Activated T-helper 17 cell treated with anti-CD3 and anti-CD28 coated beads, Interleukin-2, amount 50 U/mL, for 72 hours (primary cell): ENCODE results near the gene PHF21B. TPM values are rescaled to one million over a fixed set of nuclear protein-coding genes. Genes with fewer than 3 reads are reported as not detected.
"Not testable (repeated sequence)": the region's sequence is repeated elsewhere in the genome, so short reads cannot be mapped to it uniquely, and the experiment has no call there.

Experiments
- ATAC-seq: fragments of 150-1000 bp; cut with Tn5 transposase; replicated peaks from 2 replicates; pipeline ENCODE4 v1.10.0; 2021; ENCODE audit warnings: mild to moderate bottlenecking, moderate library complexity
- H3K27ac Mint-ChIP-seq: one replicate; pipeline ENCODE4 v1.8.0; 2022; ENCODE audit warnings: mixed read lengths
- H3K27me3 Mint-ChIP-seq: one replicate; pipeline ENCODE4 v1.8.0; 2022; ENCODE audit warnings: mixed read lengths
- H3K36me3 Mint-ChIP-seq: one replicate; pipeline ENCODE4 v1.8.0; 2022; ENCODE audit warnings: low read depth, mild to moderate bottlenecking, mixed read lengths
- H3K4me1 Mint-ChIP-seq: one replicate; pipeline ENCODE4 v1.8.0; 2022; ENCODE audit warnings: mixed read lengths
- H3K4me3 Mint-ChIP-seq: one replicate; pipeline ENCODE4 v1.8.0; 2022; ENCODE audit warnings: mild to moderate bottlenecking, mixed read lengths
- H3K9me3 Mint-ChIP-seq: one replicate; pipeline ENCODE4 v1.8.0; 2022; ENCODE audit warnings: mixed read lengths
- total RNA-seq, 2 donors: library from RNA; stranded (reverse); gene quantifications; one replicate each; pipeline ENCODE4 v1.2.3, GENCODE V29; 2022

The PHF21B gene
- total RNA-seq, 2 donors from 2014 or later, result not detected

DNA sequence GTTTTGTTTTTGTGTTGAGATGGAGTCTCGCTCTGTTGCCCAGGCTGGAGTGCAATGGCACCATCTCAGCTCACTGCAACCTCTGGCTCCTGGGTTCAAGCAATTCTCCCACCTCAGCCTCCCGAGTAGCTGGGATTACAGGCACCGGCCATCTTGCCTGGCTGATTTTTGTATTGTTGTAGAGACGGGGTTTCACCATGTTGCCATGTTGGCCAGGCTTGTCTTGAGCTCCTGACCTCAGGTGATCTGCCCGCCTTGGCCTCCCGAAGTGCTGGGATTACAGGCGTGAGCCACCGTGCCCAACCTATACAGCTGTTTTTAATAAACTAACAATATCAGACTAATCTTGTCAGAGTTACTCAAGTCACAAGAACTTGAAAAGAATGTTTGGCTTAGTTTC lies 155.2 kb downstream of the PHF21B start:
- H3K4me1 Mint-ChIP-seq, ATAC-seq, H3K36me3 Mint-ChIP-seq, H3K27ac Mint-ChIP-seq, H3K4me3 Mint-ChIP-seq, H3K27me3 Mint-ChIP-seq, H3K9me3 Mint-ChIP-seq: not testable (repeated sequence)

DNA sequence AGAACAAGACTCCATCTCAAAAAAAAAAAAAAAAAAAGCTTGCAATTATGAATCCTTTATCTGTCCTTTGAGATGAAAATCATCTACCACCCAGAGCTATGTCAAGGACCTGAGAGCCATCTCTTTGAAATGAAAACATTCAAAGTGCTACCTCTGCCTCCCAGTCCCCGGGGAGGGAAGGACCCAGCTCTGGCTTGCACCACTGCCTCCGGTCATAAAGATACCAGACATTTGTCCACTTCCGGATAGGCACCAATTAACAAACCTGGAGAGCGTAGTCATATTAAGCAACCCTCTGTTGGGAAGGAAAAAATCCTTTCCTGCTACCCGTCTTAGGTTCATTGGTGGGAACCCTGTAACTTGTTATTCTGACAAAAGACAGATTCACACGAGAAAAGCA lies 158.9 kb downstream of the PHF21B start:
- H3K27ac Mint-ChIP-seq, result no peak overlapping the region
- H3K4me3 Mint-ChIP-seq, result no peak overlapping the region
- no peaks in the 10 kb centered on the region for H3K9me3 Mint-ChIP-seq
- no peaks in the 10 kb centered on the region for H3K36me3 Mint-ChIP-seq
- H3K4me1 Mint-ChIP-seq, result peaks cover 3% of the 10 kb centered on the region
- ATAC-seq, result no peak
- H3K27me3 Mint-ChIP-seq, result no peaks in the 10 kb centered on the region

DNA sequence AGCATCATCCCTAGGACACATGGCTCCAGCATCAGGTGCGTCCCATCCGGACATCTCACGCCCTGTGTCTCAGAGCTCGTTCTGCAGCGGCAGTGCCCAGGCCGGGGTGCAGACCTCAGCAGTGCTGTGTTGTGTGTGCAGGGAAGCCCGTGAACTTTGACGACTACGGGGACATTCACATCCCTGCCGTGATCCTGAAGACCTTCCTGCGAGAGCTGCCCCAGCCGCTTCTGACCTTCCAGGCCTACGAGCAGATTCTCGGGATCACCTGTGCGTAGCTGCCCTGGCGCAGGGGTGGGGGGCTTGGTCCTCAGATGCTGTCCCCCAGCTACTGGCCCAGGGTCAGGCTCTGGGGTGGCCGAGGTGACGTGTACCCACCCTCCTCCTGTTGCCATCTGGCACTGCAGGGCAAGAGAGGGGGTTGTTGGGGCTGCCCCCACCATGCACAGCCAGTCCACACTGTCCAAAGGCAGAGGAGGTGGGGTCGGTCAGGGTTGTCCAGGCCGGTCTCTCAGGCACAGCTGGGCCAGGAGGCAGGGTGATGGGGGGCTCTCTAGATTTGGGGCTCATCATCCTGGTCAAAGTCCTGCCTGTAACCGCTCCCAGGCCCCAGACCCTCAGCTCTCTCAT lies 160.9 kb downstream of the PHF21B start:
- H3K27ac Mint-ChIP-seq, result no peak overlapping the region
- ATAC-seq, result no peak
- H3K36me3 Mint-ChIP-seq, result no peaks in the 10 kb centered on the region
- H3K4me1 Mint-ChIP-seq, result no peaks in the 10 kb centered on the region
- no peak overlapping the region for H3K4me3 Mint-ChIP-seq
- H3K9me3 Mint-ChIP-seq, result peaks cover 5% of the 10 kb centered on the region
- H3K27me3 Mint-ChIP-seq, result no peaks in the 10 kb centered on the region

DNA sequence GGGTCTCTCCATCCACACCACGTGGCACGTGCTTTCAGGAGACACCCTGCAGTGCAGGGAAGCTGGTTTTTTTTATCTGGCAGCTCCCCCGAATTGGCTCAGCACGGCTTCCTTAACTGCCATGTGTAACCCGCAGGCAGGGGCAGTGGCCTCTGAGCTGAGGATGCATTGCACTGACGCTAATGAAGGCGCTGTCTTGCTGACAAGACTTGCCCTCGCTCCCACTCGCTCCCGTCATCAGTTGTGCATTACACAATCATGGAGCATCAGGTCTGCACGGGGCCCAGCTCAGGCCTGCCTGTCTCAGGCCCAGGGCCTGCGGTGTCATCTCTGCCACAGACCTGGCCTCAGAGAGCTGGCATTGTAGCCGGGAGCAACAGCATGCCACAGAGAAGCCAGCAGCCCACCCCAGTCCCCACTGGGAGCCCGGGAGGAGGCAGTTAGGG lies 161.5 kb downstream of the PHF21B start:
- Mint-ChIP-seq H3K27ac (no peak overlapping the region), H3K4me3 (no peak overlapping the region), H3K4me1 (no peaks in the 10 kb centered on the region), H3K27me3 (no peaks in the 10 kb centered on the region), H3K36me3 (no peaks in the 10 kb centered on the region), H3K9me3 (peaks cover 5% of the 10 kb centered on the region)
- ATAC-seq, result no peak

DNA sequence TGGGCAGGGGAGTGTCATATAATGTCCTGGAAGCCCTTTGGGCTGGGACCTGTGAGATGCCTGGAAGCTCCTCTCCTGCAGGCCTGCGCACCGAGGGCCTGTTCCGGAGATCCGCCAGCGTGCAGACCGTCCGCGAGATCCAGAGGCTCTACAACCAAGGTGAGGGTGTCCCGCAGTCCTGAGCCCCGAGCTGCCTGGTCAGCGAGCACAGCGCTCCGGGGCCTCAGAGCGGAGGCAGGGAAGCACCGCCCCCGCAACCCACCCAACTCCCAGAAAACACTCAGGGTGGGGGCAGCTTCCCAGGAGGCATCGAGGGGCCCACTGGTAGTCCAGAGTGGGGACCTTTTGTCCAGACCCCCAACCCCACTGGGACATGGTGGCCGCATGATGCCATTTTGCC lies 161.9 kb downstream of the PHF21B start:
- H3K4me3 Mint-ChIP-seq, result no peak overlapping the region
- H3K4me1 Mint-ChIP-seq, result no peaks in the 10 kb centered on the region
- no peaks in the 10 kb centered on the region for H3K27me3 Mint-ChIP-seq
- no peak for ATAC-seq
- H3K27ac Mint-ChIP-seq, result no peak overlapping the region
- H3K36me3 Mint-ChIP-seq, result no peaks in the 10 kb centered on the region
- peaks cover 5% of the 10 kb centered on the region for H3K9me3 Mint-ChIP-seq

DNA sequence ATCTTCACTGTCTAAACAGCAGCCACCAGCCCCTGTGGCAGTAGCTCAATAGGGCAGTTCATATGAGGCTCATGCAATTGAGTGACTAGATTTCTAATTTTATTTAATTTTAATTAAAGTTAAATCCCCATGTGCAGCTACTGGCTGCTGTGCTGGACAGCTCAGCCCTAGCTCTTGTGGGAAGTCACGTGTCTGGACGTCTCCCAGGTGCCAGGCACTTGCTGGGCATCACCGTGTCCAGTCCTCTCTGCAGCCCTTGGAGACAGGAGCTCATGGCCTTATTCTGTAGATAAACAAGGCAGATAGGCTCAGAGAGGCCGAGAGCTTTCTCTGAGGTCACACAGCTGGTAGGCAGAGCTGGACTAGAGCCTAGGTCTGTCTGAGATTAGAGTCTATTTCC lies 162.4 kb downstream of the PHF21B start:
- Mint-ChIP-seq H3K36me3 (no peaks in the 10 kb centered on the region), H3K4me1 (no peaks in the 10 kb centered on the region), H3K9me3 (peaks cover 5% of the 10 kb centered on the region), H3K27ac (no peak overlapping the region), H3K27me3 (no peaks in the 10 kb centered on the region), H3K4me3 (no peak overlapping the region)
- no peak for ATAC-seq

DNA sequence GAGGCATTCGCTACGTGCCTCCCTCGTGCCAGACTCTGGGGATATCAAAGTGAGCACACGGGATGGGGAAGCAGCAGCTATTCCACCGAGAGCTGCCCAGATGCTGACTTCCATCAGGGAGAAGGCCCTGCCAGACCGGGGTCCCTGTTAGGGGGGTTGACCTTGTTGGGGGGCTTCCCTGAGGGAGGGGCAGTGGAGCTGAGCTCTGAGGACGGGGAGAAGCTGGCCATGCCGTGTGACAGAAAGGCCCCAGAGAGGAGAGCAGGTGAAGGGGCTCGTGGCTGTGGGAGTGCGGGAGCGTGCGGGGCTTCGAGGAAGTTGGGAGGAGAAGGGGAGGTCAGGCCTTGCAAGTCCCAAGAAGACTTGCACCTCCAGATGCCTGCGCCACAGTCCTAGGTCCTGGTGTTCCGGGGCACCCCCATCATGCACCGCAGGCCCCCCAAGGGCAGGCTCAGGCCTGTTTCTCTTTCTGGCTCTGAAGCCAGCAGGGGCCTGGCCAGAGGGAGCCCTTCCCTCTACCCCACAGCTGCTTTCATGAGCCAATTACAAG lies 163.0 kb downstream of the PHF21B start:
- H3K27ac Mint-ChIP-seq, result no peak overlapping the region
- no peaks in the 10 kb centered on the region for H3K4me1 Mint-ChIP-seq
- no peaks in the 10 kb centered on the region for H3K36me3 Mint-ChIP-seq
- H3K9me3 Mint-ChIP-seq, result peaks cover 5% of the 10 kb centered on the region
- no peak for ATAC-seq
- no peak overlapping the region for H3K4me3 Mint-ChIP-seq
- H3K27me3 Mint-ChIP-seq, result no peaks in the 10 kb centered on the region

DNA sequence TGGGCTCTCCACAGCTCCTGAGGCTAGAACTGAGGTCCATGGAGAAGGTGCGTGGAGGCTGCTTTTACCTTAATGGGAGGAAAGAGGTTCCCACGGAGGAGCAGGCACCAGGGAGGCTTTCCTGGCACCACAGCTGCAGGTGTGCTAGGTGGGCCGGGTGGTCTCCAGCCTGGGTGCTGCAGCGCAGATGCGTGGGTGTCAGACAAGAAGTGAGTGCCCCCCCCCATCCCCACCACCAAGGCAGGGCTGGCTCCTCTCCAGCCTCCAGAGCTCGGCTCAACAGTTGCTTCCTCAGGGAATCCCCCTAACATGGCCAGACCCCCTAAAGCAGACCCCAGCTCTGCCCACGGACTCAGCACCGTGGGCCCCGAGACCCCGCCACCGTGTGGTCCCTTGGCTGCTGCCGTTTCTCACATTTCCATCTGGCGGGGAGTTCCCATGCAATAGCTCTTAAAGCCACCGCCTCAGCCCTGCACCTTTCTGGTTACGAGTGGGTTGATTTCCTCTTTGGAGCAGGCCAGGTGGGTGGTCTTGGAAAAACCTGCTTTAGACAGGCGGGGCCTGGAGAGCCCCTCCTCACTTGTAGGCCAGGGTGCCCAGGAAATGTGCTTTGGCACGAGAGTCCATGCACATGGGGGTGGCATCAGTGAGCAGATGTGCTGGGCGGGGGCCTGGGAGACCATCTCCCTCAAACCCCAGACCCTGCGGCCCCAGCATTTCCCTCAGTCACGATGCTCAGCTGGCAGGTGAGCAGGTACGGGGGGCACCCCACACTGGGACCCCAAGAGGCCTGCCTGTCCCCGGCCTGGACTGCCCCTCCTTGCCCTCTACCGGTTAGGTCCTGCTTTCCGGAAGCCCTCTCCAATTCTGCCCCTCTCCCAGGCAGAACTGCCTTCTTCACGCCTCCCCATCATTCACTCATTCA lies 163.7 kb downstream of the PHF21B start:
- no peaks in the 10 kb centered on the region for H3K27me3 Mint-ChIP-seq
- H3K4me3 Mint-ChIP-seq, result no peak overlapping the region
- no peak for ATAC-seq
- H3K27ac Mint-ChIP-seq, result no peak overlapping the region
- H3K9me3 Mint-ChIP-seq, result peaks cover 5% of the 10 kb centered on the region
- no peaks in the 10 kb centered on the region for H3K36me3 Mint-ChIP-seq
- H3K4me1 Mint-ChIP-seq, result no peaks in the 10 kb centered on the region

DNA sequence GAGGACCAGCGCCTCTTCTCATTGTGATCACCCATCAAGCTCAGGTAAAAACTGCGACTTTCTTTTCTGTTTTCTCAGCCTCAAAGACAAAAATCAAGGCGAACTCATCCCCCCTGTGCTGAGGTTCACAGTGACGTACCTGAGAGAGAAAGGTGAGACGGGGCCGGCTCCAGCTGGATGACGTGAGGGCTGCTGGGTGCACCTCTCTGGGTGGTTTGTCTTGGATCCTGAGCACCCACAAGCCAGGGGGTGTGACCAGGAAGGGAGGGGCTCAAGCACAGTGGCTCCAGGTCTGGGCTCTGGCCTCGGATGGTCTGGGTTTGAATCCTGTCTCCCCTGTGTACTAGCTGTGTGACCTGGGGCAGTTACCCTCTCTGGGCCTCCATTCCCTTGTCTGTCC lies 164.6 kb downstream of the PHF21B start:
- Mint-ChIP-seq H3K9me3 (peaks cover 5% of the 10 kb centered on the region), H3K27me3 (peaks cover 3% of the 10 kb centered on the region), H3K27ac (no peak overlapping the region), H3K4me3 (no peak overlapping the region), H3K36me3 (no peaks in the 10 kb centered on the region), H3K4me1 (no peaks in the 10 kb centered on the region)
- ATAC-seq, result no peak

DNA sequence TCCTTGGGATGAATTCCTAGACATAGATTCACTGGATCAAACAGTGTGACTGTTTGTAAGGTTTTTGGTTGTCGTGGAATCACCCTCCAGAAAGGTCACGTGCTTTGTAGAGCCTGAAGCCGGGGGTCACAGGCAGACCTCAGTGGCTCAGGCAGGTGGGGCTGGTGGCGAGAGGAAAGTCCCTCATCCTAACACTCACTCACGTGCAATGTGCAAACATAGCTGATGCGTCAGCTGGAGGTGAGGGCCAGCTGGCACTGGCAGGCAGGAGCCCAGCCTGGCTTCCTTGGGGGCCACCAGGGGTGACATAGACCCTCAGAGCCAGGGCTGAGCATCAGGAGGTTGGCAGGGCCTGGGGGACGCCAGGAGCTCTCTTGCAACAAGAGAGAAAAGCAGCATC lies 167.4 kb downstream of the PHF21B start:
- no peak overlapping the region for H3K27ac Mint-ChIP-seq
- no peak overlapping the region for H3K4me3 Mint-ChIP-seq
- no peak for ATAC-seq
- no peaks in the 10 kb centered on the region for H3K4me1 Mint-ChIP-seq
- peaks cover 3% of the 10 kb centered on the region for H3K27me3 Mint-ChIP-seq
- H3K36me3 Mint-ChIP-seq, result no peaks in the 10 kb centered on the region
- peaks cover 5% of the 10 kb centered on the region for H3K9me3 Mint-ChIP-seq

DNA sequence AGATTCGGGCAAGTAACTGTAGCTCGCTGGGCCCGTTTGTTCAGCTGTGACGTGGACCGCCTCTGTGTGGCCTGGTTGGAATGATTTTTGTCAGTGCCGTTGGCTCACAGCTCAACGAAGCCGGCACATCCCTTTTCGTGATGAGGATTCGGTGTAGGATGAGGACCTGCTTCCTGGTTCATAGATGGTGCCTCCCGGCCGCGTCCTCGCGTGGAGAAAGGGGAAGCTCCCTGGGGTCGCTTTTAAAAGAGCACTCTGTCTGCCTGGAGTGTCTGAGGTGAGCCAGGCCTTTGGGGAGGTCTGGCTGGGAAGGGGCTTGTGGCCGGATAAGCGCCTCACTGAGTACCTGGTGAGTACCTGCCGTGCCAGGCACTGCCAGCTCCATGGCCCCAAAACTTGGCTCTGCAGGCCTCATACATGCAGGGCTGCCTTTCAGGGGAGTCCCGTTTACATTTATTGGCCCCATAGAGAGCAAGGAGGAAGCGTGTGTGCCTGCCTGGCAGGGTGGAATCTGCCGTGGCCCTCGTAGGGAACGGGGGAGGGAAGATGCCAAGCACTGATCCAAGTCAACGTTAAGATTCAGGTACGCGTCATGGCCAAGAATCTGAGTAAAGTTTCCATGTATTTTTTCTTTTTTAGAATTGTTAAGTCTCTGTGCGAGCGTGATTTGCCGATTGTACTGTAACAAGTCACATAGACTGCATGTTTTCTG lies 169.0 kb downstream of the PHF21B start:
- peaks cover 5% of the 10 kb centered on the region for H3K9me3 Mint-ChIP-seq
- H3K36me3 Mint-ChIP-seq, result no peaks in the 10 kb centered on the region
- ATAC-seq, result no peak
- H3K27ac Mint-ChIP-seq, result no peak overlapping the region
- no peaks in the 10 kb centered on the region for H3K4me1 Mint-ChIP-seq
- H3K4me3 Mint-ChIP-seq, result no peak overlapping the region
- H3K27me3 Mint-ChIP-seq, result peaks cover 3% of the 10 kb centered on the region

DNA sequence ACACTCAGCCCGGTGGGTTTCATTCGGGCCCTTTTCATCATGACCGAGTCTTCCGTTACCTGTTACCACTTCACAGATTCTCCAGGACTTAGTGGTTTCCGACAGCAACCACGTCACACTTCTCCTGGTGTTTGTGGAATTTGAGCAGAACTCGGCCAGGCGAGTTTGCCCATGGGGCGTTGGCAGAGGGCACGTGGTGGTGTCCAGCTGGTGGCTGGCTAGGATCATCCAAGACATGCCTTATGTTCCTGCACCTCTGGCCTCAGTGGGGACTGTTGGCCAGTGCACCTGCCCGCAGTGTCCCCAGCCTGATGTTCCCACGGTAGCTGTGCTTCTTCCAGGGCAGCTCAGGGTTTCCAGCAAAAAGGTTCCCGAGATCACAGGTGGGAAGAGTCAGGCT lies 170.1 kb downstream of the PHF21B start:
- H3K36me3 Mint-ChIP-seq, result no peaks in the 10 kb centered on the region
- H3K27me3 Mint-ChIP-seq, result peaks cover 7% of the 10 kb centered on the region
- no peak overlapping the region for H3K27ac Mint-ChIP-seq
- H3K4me3 Mint-ChIP-seq, result no peak overlapping the region
- ATAC-seq, result no peak
- no peaks in the 10 kb centered on the region for H3K4me1 Mint-ChIP-seq
- peaks cover 4% of the 10 kb centered on the region for H3K9me3 Mint-ChIP-seq

DNA sequence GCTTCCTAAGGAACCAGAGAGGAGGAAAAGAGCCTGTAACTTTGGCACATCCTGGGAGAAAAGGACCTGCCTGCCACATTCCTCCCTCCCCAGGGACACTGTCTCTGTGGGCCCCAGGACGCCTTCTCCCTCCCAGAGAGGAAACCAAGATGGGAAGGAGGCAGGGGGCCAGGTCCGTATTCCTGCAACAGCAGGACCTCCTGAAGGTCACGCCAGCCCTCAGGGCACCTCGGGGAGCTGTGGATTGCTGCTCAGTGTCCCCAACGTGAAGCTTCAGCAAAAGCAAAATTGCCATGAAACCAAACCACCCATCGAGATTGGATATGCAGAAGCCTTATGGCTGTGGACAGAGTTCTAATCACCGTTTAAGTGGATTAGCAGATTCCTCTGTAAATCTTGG lies 170.7 kb downstream of the PHF21B start:
- peaks cover 7% of the 10 kb centered on the region for H3K27me3 Mint-ChIP-seq
- no peaks in the 10 kb centered on the region for H3K36me3 Mint-ChIP-seq
- no peaks in the 10 kb centered on the region for H3K4me1 Mint-ChIP-seq
- peaks cover 3% of the 10 kb centered on the region for H3K9me3 Mint-ChIP-seq
- no peak overlapping the region for H3K27ac Mint-ChIP-seq
- no peak overlapping the region for H3K4me3 Mint-ChIP-seq
- ATAC-seq, result no peak

DNA sequence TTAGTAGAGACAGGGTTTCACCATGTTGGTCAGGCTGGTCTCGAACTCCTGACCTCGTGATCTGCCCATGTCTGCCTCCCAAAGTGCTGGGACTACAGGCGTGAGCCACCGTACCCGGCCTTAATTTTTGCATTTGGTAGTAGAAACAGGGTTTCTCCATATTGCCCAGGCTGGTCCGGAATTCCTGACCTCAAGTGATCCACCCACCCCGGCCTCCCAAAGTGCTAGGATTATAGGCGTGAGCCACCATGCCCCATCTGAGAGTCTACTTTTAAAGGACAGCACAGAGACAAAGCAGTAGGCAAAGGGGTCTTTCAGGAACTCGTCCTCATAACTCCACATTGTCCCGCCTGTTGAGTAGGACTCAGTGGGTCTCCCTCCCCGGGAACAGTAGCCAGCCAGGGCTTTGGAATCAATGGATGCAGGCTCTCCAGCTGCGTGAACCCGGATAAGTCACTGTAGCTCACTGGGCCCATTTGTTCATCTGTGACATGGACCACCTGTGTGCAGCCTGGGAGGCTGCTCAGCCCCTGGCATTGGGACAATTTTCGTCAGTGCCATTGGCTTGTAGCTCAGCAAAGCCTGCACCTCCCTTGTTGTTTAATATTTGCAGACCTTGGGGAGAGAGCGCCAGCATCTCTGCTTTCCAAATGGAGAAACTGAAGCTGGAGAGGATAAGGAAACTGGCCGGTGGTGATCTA lies 171.3 kb downstream of the PHF21B start:
- Mint-ChIP-seq H3K36me3 (no peaks in the 10 kb centered on the region), H3K27me3 (peaks cover 11% of the 10 kb centered on the region), H3K4me3 (no peak overlapping the region), H3K9me3 (peaks cover 3% of the 10 kb centered on the region), H3K4me1 (no peaks in the 10 kb centered on the region), H3K27ac (no peak overlapping the region)
- ATAC-seq, result no peak
